DMS114 treated with DMSO at 0.1 percent for 48 hours (cell line): Measurements from ENCODE around the gene SCFD1.

Source experiments
- DNase-seq: peaks from one replicate; lab custom pipeline; 2025; ENCODE audit not compliant: unreplicated experiment; lab: John Stamatoyannopoulos, UW

SCFD1 gene

GRCh38 chr14:30753452-30753851 is 131.3 kb downstream of the SCFD1 start:
- no peak for DNase-seq

DNA sequence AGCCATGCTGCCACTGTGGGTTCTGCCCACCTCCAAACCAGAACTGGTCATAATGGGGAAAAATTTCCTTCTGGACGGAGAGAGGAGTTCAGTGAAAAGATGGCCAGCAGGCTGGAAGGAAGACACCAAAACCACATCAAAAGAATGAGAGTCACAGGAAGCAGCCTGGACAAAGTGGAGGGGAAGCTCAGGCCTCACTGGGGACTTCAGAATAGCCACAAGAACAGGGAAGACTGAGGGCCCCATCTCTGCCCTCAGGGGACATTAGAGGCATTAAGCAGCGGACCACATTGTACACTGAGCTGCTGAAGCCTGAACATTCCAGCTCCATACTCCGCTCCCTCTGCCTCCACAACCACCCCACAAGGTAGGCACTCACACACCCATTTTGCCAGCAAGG is 132.7 kb downstream of the SCFD1 start:
- no peak for DNase-seq

DNA sequence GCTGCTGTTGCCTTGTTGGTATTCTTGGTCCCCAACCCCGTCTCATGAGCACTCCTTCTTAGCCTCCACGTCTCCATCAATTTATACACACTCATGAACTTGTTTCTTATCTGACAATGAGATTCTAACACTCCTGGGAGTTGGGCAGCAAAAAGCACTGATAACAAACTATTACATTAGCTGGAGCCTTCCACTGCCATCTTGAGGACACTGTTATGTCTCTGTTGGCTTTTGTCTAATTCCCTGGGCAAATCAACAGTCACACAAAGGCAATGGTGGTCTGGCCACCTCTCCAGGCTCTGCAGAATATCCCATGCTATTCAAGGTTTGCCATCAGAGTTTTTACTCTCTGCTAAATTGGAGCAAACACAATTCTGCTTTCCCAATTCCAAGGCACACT is 134.5 kb downstream of the SCFD1 start:
- no peak for DNase-seq

DNA sequence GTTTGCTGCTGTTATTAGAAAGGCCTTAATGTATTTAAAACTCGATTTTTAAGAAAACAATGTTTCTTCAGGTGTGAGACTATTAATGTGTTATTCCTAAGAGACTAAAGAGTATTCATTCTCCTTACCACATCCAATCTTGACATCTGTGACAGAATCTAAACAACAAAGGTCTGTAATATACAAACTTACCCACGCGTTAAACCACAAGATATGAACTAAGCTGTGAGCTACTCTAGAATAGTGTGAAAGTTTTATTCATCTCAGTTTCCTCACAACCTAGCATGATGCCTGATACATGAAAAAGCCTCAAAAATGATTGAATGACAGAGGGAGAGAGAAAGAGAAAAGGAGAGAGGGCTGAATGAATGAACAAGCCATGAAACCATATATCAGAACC is 135.0 kb downstream of the SCFD1 start:
- DNase-seq = no peak

GRCh38 chr14:30759172-30760125 is 137.3 kb downstream of the SCFD1 start:
- DNase-seq = no peak

DNA sequence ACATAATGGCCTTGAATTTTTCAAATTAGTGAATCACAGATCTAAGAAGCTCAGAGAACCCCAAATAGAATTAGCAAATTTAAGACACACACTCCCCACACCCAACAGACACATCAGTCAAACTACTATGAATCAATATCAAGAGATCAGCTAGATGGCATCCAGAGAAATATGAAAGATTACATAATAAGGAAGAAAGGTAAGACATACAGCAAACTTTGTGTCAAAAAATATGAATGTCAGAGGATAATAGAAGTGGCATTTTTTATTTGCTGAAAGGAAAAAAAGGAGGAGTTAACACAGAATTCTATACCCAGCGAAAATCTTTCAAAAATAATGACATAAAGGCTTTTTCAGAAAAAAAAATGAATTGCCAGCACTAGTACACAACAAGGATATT is 141.8 kb downstream of the SCFD1 start:
- no peak for DNase-seq

GRCh38 chr14:30767624-30768023 is 145.5 kb downstream of the SCFD1 start:
- no peak for DNase-seq

DNA sequence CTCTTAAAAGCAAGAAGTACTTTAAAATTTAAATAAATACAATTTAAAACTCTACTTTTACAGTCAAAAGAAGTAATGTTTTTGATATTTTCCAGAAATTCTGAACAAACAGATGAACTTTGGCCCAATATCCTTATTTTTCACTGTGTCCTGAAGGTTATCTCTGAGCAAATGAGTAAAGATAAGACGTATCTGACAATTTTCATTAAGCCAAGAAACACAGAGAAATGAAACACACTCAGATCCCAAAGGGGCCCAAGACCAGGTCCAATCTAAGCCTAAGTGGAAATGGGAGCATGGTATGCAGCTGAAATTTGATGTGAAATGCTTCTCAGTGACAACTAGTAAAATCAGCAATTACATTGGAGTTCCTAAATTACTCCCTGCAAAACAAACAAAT is 146.7 kb downstream of the SCFD1 start:
- DNase-seq = no peak

DNA sequence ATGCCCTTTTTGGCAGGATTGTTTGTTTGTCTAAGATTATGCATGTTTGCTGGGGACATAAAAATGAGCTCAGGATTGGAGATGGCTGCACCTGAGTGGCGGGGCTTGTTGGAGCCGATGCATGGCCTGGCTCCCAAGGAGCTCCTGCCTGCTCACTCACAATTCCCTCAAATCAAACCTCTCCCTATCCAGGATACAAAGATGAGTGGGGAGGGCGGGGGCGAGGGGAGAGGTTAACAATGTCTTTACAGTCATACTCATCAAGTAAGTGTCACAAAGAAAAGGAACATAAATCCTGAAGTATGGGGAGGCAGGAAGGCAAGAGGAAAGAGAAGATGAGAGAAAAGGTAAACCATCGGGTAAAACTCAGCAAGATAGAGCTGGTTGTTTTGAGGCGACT is 148.3 kb downstream of the SCFD1 start:
- DNase-seq = no peak

DNA sequence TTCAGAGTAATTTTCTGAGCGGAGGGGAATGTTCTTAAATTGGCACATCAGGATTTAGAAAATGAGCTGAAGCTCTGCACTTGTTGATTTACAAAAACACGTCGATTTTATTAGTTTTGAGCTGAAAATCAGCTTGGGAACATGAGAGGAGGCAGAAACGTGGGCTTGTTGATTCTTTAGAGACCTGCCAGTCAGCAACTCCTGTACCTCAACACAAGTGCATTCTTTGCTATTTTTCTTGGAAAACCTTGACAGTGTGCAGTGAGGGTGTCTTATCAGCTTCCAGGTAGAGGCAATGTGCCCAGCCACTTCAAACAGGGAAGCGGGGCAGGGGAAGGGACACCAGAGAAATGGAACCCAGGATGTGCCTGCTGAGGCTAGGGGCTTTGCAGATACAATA is 149.5 kb downstream of the SCFD1 start:
- no peak for DNase-seq

DNA sequence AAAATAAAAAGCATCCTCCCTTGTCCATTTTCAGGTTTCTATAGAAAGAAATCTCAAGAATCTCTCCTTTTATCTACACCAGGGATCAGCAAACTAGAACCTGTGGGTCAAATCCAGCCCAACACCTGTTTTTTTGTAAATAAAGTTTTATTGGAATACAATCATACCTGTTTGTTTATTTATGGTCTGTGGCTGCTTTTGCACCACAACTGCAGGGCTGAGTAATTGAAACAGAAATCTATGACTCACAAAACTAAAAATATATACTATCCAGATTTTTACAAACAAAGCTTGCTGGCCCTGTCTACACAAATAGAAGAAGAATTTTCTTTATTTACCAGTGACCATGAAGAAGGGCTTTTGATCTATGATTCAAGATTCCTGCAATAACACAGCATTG is 157.1 kb downstream of the SCFD1 start:
- no peak for DNase-seq
